Middle frontal gyrus (tissue), 1 donor: ENCODE results near the gene RECK.

Experiments
- DNase-seq: peaks from one replicate; pipeline ENCODE4 v3.0.0-alpha.2; 2015; ENCODE audit warnings: low spot score; ENCODE audit errors: extremely low spot score

RECK gene

DNA sequence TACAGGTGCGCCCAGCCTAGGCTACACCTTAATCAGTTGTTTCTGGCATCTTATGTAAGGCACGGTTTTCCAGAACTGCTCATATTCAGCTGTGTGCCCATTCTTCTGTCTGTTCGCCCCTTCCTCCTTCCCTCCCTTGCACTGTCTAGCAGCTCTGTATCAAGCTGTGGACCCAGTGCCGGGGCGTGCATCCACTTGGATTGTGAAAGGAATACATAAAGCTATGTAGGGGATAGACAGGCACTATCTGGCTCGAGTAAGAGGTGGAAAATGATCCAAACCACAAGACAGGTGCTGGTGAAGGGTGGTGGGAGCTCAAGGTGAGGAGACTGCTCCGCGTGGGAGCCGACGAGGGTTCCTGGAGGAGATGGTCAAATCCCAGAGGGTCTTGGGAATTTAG lies 101.8 kb downstream of the RECK start:
- DNase-seq, result no peak

GRCh38 chr9:36138901-36139300 lies 102.2 kb downstream of the RECK start:
- DNase-seq, result no peak

DNA sequence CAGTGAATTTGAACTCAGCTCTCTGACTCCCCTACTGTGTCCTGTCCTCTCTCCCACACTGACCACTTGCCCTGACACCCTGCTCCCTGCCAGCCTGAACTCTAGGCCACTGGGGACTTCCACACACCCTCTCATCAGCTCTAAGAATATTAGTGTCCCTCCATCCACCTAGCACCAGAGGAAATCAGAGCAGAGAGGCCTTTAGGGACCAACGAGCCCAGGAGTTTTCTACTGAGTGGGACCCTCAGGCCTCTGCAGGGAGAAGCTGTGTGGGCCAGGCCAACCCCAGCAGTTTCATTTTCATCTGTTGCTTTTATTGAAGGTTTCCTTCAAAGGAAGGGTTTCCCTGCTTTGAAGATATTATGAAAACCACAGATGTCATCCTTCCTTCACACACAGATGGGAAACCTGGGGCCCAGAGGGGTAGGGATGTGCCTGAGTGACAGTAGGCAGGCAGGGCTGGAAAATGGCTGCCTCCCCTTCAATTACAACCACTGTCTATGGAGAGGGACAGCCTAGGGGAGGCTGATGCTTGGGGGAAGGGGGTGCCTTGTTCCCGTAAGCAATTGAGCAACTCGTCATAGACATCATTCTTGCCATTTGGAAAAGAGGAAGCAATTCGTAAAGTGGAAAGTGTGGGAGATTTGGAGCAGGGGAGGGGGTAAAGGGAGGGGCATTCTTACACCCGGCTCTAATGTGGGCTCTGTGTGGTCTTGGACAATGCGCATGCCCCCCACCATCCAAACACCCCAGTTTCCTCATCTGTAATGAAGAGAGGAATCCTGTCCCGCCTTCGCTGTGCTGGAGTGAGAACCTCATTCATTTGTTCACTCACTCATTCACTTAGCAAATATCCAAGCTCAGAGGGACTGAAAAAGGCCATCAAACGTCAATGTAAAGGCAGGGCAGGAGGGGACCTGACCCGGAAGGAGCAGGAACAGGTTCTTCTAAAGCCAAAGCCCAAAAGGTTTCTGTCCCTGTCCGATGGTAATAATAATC lies 103.7 kb downstream of the RECK start:
- no peak for DNase-seq

GRCh38 chr9:36141288-36141687 lies 104.6 kb downstream of the RECK start:
- DNase-seq, result no peak

GRCh38 chr9:36141761-36142160 lies 105.0 kb downstream of the RECK start:
- DNase-seq, result no peak

GRCh38 chr9:36142510-36143244 lies 106.0 kb downstream of the RECK start:
- DNase-seq, result no peak

- no peak for DNase-seq
These were observed 106.5 kb downstream of the RECK start for GRCh38 chr9:36143245-36143641.

- DNase-seq, result no peak
These were observed 107.9 kb downstream of the RECK start for GRCh38 chr9:36144309-36145232.

DNA sequence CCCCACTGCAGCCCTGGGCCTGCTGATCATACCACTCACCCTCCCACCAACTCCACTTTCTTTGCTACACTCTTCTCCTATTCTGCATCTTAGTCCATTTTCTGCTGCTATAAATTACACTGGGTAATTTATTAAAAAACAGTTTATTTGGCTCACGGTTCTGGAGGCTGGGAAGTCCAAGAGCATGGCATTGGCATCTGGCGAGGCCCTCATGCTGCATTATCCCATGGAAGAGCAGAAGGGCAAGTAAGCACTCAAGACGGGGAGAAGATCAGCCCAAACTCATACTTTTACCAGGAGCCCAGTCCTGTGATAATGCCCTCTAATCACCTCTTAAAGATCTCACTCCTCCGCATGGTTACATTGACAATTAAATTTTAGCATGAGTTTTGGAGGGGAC lies 109.3 kb downstream of the RECK start:
- no peak for DNase-seq

DNA sequence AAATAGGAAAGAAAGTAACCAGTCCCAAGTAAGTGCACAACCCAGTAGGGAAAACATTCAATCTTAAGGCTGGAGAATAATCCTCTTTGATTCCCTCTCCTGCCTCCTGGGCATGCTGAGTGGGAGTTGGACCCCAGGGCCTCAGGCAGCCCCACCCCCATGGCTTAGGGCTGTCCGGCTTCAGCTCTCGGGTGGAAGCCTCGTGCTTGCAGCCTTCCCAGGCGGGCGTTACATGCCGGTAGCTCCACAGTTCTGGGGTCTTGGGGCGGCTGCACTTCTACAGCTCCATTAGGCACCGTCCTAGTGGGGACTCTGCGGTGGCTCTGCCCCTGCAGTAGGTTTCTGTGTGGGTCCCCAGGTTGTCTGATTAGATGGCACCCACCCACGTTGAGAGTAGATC lies 109.9 kb downstream of the RECK start:
- DNase-seq, result no peak

GRCh38 chr9:36147441-36148175 lies 110.9 kb downstream of the RECK start:
- DNase-seq, result no peak

DNA sequence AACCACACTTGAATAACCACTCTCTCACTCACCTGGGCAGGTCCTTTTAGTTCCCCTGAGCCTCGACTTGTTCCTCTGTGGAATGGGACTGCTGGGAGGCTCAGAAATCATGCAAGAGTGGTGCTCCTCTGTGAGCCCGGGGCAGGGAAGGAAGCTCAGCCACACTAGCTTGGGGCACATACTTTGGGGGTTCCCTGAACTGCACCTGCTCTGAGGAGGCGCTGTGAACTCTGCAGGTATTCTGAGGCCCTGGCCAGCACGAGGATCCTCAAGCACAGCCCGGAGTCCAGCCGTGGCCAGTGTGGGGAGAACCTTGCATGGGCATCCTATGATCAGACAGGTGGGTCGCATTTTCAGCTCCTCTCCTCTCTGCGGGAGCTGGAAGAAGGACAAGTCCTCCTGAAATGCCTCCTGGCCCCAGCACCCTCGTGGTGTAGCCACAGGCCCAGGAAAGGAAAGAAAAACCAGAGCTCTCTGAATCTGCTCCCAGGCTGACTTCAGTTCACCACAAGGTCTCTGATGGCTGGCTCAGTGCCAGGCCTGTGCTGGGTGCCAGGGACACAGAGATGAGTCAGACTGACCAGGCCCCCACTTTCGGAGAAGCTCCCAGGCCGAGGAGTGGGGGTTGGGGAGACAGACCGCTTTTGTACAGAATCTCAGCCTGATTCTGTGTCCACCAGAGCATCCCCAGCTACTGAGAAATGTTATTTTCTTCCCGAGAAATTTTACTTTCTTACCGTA lies 111.8 kb downstream of the RECK start:
- DNase-seq, result peak; percentile 80

GRCh38 chr9:36149197-36149596 lies 112.5 kb downstream of the RECK start:
- no peak for DNase-seq

- DNase-seq, result no peak
These were observed 114.0 kb downstream of the RECK start for GRCh38 chr9:36150574-36151315.

DNA sequence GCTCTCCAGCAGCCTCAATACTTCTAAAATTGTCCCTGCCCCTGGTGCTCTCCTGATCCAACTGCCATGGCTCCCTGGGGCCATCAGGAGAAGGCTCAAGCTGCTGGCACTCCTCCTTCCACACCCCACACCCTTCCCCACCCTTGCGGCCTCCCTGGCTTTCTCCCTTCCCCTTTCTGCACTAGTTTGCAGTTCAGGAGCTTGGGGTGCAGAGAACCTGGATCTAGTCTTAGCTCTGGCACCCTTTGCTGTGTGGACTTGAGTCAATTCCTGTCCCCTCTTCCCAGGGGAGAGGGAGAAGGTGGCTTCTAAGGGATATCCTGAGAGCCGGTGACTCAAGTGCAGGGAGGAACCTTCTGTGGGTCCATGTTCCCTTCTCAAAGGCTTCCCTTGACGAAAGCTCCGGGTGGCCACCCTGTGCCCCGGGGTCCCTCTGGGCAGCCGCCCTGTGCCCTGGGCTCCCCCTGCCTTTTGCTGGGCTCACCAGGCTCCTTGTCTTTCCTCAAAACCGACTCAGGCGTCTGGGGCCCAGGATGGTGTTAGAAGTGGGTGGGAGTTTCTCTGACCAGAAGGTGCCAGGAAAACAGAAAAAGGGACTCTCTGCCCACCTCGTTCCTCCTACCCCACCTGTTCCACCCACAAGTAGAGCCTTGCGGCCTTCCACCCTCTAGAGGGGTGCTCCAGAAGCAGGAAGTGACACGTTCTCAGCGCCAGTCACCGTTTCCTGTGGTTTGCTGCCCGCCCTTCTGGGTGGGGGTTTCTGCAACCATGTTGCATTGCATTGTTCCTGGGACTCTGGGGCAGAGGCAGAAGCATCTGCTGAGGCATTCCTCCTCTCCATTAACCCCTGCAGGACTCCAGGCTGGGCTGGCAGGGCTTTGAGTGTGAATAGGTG lies 114.8 kb downstream of the RECK start:
- no peak for DNase-seq

DNA sequence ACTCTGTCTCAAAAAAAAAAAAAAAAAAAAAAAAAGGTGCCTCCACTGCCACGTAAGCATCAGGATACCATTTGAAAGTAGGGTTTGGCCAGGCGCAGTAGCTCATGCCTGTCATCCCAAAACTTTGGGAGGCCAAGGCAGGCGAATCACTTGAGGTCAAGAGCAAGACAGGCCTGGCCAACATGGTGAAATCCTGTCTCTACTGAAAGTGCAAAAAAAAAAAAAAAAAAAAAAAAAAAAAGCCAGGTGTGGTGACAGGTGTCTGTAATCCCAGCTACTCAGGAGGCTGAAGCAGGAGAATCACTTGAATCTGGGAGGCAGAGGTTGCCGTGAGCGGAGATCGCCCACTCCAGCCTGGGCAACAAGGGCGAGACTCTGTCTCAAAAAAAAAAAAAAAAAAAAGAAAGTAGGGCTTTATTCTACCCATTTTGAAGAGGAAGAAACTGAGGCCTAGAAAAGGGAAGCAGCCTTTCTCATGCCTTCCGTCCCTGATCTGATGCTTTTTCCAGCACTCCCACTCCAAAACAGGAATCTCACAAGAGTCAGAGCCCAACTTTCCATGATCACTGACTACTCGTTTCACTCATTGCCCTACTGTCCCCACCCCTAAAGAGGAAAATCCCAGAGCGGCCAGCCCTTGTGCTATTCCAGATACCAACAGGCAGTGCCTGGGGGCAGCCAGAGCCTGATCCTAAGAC lies 116.2 kb downstream of the RECK start:
- no peak for DNase-seq

GRCh38 chr9:36153746-36154145 lies 117.0 kb downstream of the RECK start:
- DNase-seq, result no peak
